ENCODE data around the gene MYO5A.

- TF ChIP-seq CTCF (conservative IDR thresholded peaks at IDR 0.05; ENCODE audit: low read length) (no peak), EZH2phosphoT487 (IDR thresholded peaks at IDR 0.05; ENCODE audit: borderline replicate concordance, low read depth, low read length) (no peak)
Observed at GRCh38 chr15:52276256-52276770, 252.4 kb downstream of the MYO5A start.
